B cell (primary cell): ENCODE measurements around the gene KRT35.

Experiments used
- CTCF ChIP-seq: fragments of 200-600 bp; IDR thresholded peaks from one replicate; pipeline ENCODE4 v1.8.0; 2022; ENCODE audit warnings: antibody characterized with exemption, mild to moderate bottlenecking
- EZH2 ChIP-seq: IDR thresholded peaks from 2 replicates; pipeline ENCODE4 v1.6.1; 2012; ENCODE audit warnings: borderline replicate concordance, low read depth, mild to moderate bottlenecking, moderate library complexity, low read length; ENCODE audit not compliant: insufficient read depth, poor library complexity, severe bottlenecking

DNA sequence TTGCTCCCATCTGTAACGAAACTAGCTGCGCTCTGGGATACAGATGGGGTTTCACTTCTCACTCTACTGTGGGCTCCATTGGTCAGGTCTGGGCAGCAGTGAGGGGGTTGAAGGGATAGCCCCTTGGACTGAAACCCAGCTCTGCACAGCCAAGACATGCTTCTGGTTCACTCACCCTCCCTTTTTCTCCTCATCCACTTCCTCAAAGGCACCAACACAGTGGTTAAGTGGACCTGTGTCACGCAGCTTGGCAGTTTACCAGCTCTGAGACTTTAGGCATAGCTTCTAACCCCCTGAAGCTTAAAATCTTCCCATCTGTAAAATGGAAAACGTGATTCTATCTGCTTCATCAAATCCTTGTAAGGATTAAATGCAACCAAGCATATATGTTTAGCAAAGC, 28.7 kb downstream of the KRT35 start:
- TF ChIP-seq CTCF = no peak
- no peak for TF ChIP-seq EZH2
